ENCODE data around the gene ALDH16A1.

The ALDH16A1 gene

DNA sequence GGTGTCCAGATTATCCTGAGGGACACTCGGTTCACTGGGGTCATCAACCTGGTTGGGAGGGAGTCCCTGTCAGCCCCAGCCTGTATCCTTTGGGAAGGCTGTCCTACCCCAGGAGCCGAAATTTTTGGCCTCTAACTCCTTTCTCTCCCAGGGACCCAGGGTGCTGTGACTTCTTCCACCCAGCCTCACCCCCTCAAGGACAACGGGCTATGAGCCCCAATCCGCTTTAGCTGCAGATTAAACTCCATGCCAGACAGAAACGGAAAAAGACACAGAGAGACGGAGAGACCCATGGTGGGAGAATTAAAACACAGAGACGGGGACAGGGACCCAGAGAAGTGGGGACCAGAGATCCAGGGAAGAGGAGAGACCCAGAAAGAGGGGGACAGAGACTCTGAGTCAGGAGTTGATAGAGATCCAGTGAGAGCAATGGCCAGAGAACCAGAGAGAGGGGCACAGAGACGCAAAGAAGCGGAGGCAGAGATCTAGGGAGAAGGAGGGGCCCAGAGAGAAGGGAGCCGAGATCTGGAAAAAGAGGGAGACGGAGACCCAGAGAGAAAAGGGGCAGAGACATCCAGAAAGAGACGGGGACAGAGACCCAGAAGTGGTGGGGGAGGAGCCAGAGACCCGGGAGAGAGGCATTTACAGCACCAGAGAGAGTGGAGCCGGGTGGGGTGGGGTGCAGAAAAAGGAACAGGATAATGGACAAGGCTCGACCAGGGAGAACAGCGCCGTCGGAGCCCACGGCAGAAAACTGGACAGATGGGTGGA, 12.4 kb upstream of the ALDH16A1 start:
- Mint-ChIP-seq H3K27ac (no peak overlapping the region), H3K36me3 (ENCODE audit: low read depth) (no peaks in the 10 kb centered on the region), H3K9me3 (no peaks in the 10 kb centered on the region), H3K4me3 (peak overlapping the region; percentile 77), H3K27me3 (ENCODE audit: low read depth, poor library complexity) (peaks cover 72% of the 10 kb centered on the region), H3K4me1 (peaks cover 63% of the 10 kb centered on the region)
- no peak for DNase-seq
- TF ChIP-seq, protein P1, sequence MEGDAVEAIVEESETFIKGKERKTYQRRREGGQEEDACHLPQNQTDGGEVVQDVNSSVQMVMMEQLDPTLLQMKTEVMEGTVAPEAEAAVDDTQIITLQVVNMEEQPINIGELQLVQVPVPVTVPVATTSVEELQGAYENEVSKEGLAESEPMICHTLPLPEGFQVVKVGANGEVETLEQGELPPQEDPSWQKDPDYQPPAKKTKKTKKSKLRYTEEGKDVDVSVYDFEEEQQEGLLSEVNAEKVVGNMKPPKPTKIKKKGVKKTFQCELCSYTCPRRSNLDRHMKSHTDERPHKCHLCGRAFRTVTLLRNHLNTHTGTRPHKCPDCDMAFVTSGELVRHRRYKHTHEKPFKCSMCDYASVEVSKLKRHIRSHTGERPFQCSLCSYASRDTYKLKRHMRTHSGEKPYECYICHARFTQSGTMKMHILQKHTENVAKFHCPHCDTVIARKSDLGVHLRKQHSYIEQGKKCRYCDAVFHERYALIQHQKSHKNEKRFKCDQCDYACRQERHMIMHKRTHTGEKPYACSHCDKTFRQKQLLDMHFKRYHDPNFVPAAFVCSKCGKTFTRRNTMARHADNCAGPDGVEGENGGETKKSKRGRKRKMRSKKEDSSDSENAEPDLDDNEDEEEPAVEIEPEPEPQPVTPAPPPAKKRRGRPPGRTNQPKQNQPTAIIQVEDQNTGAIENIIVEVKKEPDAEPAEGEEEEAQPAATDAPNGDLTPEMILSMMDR (IDR thresholded peaks at IDR 0.05) = no peak

DNA sequence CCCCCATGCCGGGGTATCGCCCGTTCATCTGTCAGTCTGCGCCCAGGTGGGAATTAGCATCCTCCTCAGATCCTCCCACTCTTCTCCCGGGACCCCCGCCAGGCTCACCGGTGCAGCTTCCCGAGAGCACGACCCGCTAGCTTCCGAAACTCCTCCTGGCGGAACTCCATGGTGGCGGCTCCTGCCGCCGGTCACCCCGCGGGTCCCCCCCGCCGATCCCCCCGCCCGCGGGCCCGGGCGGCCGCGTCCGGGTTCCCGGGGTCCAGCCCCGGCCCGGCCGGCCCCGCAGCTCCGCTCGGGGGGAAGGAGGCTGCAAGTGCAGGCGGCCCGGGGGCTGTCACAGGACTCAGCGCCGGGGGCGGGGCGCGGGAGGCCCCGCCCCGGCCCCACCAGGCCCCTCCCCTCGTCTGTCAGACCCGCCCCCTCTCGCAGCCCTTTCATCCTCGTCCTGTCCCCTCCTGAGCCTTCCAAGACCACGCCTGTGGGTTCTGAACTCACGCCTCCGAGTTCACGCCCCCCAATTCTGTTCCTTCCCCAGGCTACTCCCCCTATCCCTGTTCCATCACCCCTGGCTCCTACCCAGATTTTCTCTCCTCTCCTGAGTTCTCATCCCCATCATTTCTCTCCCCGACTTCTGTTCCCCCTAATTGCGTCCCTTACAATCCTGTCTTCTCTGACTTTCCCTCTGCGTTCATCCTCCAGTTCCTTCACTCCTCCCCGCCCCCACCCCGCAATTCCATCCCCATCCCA, 11.6 kb upstream of the ALDH16A1 start, which contains the start of gene SLC17A7:
TSS of gene SLC17A7 (minus strand) at position 318 of the 750 bp plus-strand sequence. CDS start at position 170, 148 bp downstream.
- H3K27ac Mint-ChIP-seq = peak within 1 kb of the TSS; percentile 42
- H3K9me3 Mint-ChIP-seq = no peaks in the 10 kb centered on the region
- peak; percentile 77 for DNase-seq
- TF ChIP-seq, protein P1 (IDR thresholded peaks at IDR 0.05) = no peak
- H3K4me3 Mint-ChIP-seq = peak within 1 kb of the TSS; percentile 82
- peaks cover 65% of the 10 kb centered on the region for H3K27me3 Mint-ChIP-seq (ENCODE audit: low read depth, poor library complexity)
- H3K36me3 Mint-ChIP-seq (ENCODE audit: low read depth) = peaks cover 5% of the 10 kb centered on the region
- peaks cover 57% of the 10 kb centered on the region for H3K4me1 Mint-ChIP-seq

DNA sequence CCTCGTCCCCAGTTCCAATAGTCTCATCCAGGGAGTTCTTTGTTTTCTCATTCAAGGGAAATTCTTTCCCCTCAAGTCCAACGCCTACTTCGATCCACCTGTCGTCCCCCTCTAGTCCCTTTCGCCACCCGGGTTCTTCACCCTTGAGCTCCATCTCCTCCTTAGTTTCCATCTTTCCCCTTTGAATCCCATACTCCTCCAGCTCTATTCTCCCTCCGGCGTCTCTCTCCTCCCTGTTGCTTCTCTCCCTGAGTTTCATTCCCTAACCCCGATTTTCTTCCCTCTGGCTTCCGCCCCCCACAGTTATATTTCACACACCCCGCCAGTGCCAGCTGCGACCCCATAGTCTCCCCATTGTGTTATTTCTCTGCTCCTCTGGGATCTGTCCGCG, 11.1 kb upstream of the ALDH16A1 start:
- H3K36me3 Mint-ChIP-seq (ENCODE audit: low read depth) = peaks cover 9% of the 10 kb centered on the region
- H3K4me3 Mint-ChIP-seq = peak overlapping the region; percentile 82
- TF ChIP-seq, protein P1 (IDR thresholded peaks at IDR 0.05) = no peak
- H3K9me3 Mint-ChIP-seq = no peaks in the 10 kb centered on the region
- H3K27ac Mint-ChIP-seq = no peak overlapping the region
- H3K27me3 Mint-ChIP-seq (ENCODE audit: low read depth, poor library complexity) = peaks cover 59% of the 10 kb centered on the region
- peaks cover 53% of the 10 kb centered on the region for H3K4me1 Mint-ChIP-seq
- DNase-seq = no peak

DNA sequence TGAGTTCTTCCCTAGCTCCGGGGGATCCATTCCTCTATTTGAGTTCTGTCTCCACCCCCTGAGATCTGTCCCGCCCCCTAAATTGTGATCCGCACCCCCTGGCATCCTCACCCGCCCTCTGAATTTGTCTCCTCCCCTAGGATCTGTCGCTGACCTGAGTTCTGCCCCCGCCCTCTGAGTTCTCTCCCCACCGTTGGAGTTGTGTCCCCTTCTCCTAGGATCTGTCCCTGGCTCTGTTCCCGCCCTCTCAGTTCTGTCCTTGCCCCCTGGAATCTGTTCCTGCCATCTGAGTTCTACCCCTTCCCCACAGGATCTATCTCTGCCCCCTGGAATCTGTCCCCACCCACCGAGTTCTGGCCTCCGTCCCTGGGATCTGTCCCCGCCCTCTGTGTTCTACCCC, 10.7 kb upstream of the ALDH16A1 start:
- Mint-ChIP-seq H3K27me3 (ENCODE audit: low read depth, poor library complexity) (peaks cover 55% of the 10 kb centered on the region), H3K4me3 (peak overlapping the region; percentile 82)

DNA sequence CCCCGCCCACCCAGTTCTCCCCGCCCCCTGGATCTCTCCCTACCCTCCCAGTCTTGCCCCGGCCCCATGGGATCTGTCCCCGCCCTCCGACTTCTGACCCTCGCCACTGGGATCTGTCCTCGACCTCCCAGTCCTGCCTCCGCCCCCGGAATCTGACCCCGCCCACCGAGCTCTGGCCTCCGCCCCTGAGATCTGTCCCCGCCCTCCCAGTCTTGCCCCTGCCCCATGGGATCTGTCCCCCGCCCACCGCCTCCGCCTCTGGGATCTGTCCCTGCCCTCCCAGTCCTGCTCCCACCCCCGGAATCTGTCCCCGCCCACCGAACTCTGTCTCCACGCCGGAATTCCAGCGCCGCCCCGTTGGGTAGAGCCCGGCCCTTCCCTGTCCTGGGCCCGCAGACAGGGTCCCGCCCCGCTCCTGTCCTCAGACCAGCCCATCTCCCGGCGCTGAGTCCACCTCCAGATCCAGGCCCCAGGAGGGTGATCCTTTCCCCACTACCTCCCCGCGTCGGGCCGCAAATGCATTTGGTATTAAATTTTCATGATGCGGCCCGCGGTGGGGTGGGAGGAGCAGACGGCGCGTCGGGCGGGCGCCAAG, 10.2 kb upstream of the ALDH16A1 start:
- no peak overlapping the region for H3K27ac Mint-ChIP-seq
- peaks cover 50% of the 10 kb centered on the region for H3K27me3 Mint-ChIP-seq (ENCODE audit: low read depth, poor library complexity)
- peaks cover 44% of the 10 kb centered on the region for H3K4me1 Mint-ChIP-seq

More for the DNA sequence above, 10.7 kb upstream of the ALDH16A1 start:
- Mint-ChIP-seq H3K4me1 (peaks cover 49% of the 10 kb centered on the region), H3K36me3 (ENCODE audit: low read depth) (peaks cover 9% of the 10 kb centered on the region), H3K9me3 (no peaks in the 10 kb centered on the region), H3K27ac (no peak overlapping the region)
- TF ChIP-seq, protein P1 (IDR thresholded peaks at IDR 0.05) = no peak
- DNase-seq = peak; percentile 43

More for the DNA sequence above, 10.2 kb upstream of the ALDH16A1 start:
- Mint-ChIP-seq H3K36me3 (ENCODE audit: low read depth) (peaks cover 12% of the 10 kb centered on the region), H3K4me3 (peak overlapping the region; percentile 82), H3K9me3 (no peaks in the 10 kb centered on the region)
- DNase-seq = peak; percentile 99
- TF ChIP-seq, protein P1 (IDR thresholded peaks at IDR 0.05) = no peak

All from nephron progenitor cell (in vitro differentiated cells).